Measurements from ENCODE around the gene F8.
A peak's percentile ranks its signal among the peaks of the same experiment; 100 is the strongest.
"Not testable (repeated sequence)": the region's sequence is repeated elsewhere in the genome, so short reads cannot be mapped to it uniquely, and the experiment has no call there.

Gene F8

GRCh38 chrX:155046129-155046810 is 23.7 kb upstream of the F8 start:
- DNase-seq (ENCODE audit: low read depth, low spot score) = no peak

GRCh38 chrX:155035688-155036087 is 13.2 kb upstream of the F8 start:
- DNase-seq (ENCODE audit: low read depth, low spot score) = no peak
- no peak overlapping the region for H3K4me3 ChIP-seq (ENCODE audit: low read length)

More at GRCh38 chrX:155046129-155046810, 23.7 kb upstream of the F8 start:
- no peak overlapping the region for H3K4me3 ChIP-seq (ENCODE audit: low read length)

- no peak for DNase-seq (ENCODE audit: low read depth, low spot score)
- no peak overlapping the region for H3K4me3 ChIP-seq (ENCODE audit: low read length)
These were observed 9.1 kb upstream of the F8 start for GRCh38 chrX:155031657-155032056.

- H3K4me3 ChIP-seq (ENCODE audit: low read length) = no peak overlapping the region
- no peak for DNase-seq (ENCODE audit: low read depth, low spot score)
These were observed 6.4 kb upstream of the F8 start for GRCh38 chrX:155028877-155029291.

- no peak for DNase-seq (ENCODE audit: low read depth, low spot score)
- H3K4me3 ChIP-seq (ENCODE audit: low read length) = peak overlapping the region; percentile 84
These were observed 5.6 kb upstream of the F8 start for GRCh38 chrX:155028129-155028528.

- H3K4me3 ChIP-seq (ENCODE audit: low read length) = peak overlapping the region; percentile 84
- DNase-seq (ENCODE audit: low read depth, low spot score) = no peak
These were observed 5.1 kb upstream of the F8 start for GRCh38 chrX:155027509-155028066.

GRCh38 chrX:155026727-155027508 is 4.4 kb upstream of the F8 start, which contains the start of gene FUNDC2:
TSS of gene FUNDC2 (plus strand) at chrX:155026844. CDS start at chrX:155026939, 95 bp downstream.
- peak; percentile 92 for DNase-seq (ENCODE audit: low read depth, low spot score)

GRCh38 chrX:155026420-155026726 is 3.9 kb upstream of the F8 start:
- peak overlapping the region; percentile 51 for H3K4me3 ChIP-seq (ENCODE audit: low read length)
- no peak for DNase-seq (ENCODE audit: low read depth, low spot score)

More at GRCh38 chrX:155026727-155027508, 4.4 kb upstream of the F8 start, which contains the start of gene FUNDC2:
- H3K4me3 ChIP-seq (ENCODE audit: low read length) = peak within 1 kb of the TSS; percentile 84

GRCh38 chrX:155023907-155024833 is 1.6 kb upstream of the F8 start:
- H3K4me3 ChIP-seq (ENCODE audit: low read length) = no peak overlapping the region
- DNase-seq (ENCODE audit: low read depth, low spot score) = no peak

- no peak overlapping the region for H3K4me3 ChIP-seq (ENCODE audit: low read length)
- no peak for DNase-seq (ENCODE audit: low read depth, low spot score)
These were observed 1.9 kb downstream of the F8 start for GRCh38 chrX:155020591-155020990.

GRCh38 chrX:155009994-155010472 is 12.5 kb downstream of the F8 start:
- DNase-seq (ENCODE audit: low read depth, low spot score) = no peak
- H3K4me3 ChIP-seq (ENCODE audit: low read length) = no peak overlapping the region

- H3K4me3 ChIP-seq (ENCODE audit: low read length); DNase-seq (ENCODE audit: low read depth, low spot score): not testable (repeated sequence)
These were observed 13.9 kb downstream of the F8 start for GRCh38 chrX:155008578-155008977.

- not testable (repeated sequence) for DNase-seq (ENCODE audit: low read depth, low spot score); H3K4me3 ChIP-seq (ENCODE audit: low read length)
These were observed 15.4 kb downstream of the F8 start for GRCh38 chrX:155006913-155007671.

- not testable (repeated sequence) for H3K4me3 ChIP-seq (ENCODE audit: low read length); DNase-seq (ENCODE audit: low read depth, low spot score)
These were observed 16.1 kb downstream of the F8 start for GRCh38 chrX:155006379-155006778.

- no peak overlapping the region for H3K4me3 ChIP-seq (ENCODE audit: low read length)
- no peak for DNase-seq (ENCODE audit: low read depth, low spot score)
These were observed 17.3 kb downstream of the F8 start for GRCh38 chrX:155005190-155005589.

GRCh38 chrX:155001873-155002272 is 20.6 kb downstream of the F8 start:
- no peak for DNase-seq (ENCODE audit: low read depth, low spot score)
- H3K4me3 ChIP-seq (ENCODE audit: low read length) = no peak overlapping the region

GRCh38 chrX:155000841-155001240 is 21.7 kb downstream of the F8 start:
- no peak for DNase-seq (ENCODE audit: low read depth, low spot score)
- H3K4me3 ChIP-seq (ENCODE audit: low read length) = no peak overlapping the region

GRCh38 chrX:154998204-154998880 is 24.2 kb downstream of the F8 start:
- no peak overlapping the region for H3K4me3 ChIP-seq (ENCODE audit: low read length)
- no peak for DNase-seq (ENCODE audit: low read depth, low spot score)
